ENCODE data around the gene HES3. TPM values are rescaled to one million over a fixed set of nuclear protein-coding genes. Genes with fewer than 3 reads are reported as not detected.

The HES3 gene
- total RNA-seq: not detected
- long read RNA-seq: 0 reads

DNA sequence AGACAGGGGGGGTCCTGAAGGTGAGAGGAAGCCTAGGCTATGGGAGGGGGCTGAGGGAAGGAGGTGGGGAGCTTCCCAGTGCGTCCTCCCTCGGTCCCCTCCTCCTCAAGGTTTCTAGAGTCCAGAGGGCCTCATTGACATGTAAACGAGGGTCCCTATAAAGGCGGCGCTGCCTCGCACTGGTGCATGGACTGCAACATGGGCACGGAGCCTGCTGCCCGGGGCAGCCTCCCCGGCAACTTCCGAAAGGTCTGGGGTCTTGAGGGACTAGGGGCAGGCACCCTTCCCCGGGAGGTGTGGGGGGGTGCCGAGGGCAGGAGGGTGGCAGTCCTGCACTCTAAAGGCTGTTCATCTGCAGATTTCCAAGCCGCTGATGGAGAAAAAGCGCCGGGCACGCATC is at the start of gene HES3:
HES3 (plus strand) TSS at position 187 of the 400 bp plus-strand sequence; CDS start at position 374, 187 bp downstream.
- DNase-seq (ENCODE audit: missing footprints) (no peak), ATAC-seq (no peak)
- intact Hi-C loops (cut with DNase I): no loop called here

DNA sequence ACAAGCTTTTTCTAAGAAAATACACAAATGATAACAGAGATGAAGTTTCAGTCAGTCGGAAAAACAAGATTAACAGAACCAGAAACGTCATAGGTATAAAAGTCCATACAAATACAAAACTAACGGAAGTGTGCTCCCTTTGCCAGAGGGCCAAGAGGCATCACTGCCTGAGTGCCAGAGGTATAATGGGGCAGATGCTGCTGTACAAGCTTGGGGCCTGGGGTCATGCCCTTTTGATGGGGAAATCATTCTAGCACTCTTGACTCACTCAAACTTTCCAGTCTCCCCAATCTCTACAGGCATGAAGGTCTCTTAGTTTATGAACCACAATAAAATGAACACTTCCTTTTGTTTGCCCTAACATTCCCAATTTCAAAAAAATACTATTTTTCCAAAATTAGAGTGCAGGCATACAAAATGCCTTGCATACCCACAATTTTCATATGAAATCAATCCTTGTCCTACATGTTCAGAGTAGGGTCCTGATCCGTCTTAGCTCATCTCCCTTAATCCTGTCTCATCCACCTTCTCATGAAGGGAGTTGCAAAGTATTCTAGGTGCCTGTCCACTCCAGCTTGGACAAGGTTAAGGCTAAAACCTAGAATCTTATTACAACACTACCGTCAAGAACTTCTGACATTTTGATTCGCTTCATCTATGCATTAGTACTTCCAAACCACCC is 46.1 kb upstream of the HES3 start:
- ATAC-seq (no peak), DNase-seq (ENCODE audit: missing footprints) (no peak)
- intact Hi-C loops (cut with DNase I): loop anchor here (5.0 kb wide), 1 partner anchor 39 kb away; the partner anchor contains the start of gene ICMT

DNA sequence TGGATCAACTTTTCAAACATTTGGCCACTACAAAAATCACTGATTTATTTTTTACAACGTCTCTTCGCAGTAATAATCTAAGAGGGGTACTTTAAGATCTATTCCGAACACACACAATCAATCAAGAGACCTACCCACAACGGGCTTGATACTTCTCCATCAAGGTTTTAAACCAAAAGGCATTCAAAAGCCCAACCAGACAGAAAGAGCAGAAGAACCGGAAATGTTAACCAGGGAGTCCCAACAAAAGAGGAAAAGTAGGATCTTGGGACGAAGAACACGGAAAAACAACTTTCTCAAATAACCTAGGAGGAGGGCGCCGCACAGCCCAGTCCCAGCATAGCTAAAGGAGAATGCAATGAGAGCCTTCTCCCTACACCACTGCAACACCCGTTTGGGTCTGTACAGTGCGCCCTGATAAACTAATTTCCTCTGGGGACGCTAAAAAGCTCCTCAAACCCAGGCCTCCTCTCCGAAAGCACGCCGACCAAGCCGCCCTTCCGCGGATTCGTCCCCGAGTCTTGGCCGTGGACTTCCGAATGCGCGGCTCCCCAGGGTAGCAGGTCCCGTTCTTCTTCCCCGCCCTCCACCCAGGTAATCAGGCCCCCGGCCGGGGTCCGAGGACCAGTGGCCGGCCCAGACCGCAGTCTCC is 45.2 kb upstream of the HES3 start:
- ATAC-seq: no peak
- DNase-seq (ENCODE audit: missing footprints): no peak
- intact Hi-C loops (cut with DNase I): loop anchor here (5.0 kb wide), 1 partner anchor 39 kb away; the partner anchor contains the start of gene ICMT

GRCh38 chr1:6199298-6200187 is 44.4 kb upstream of the HES3 start, which contains the start of gene RPL22:
TSS of gene RPL22 (minus strand) at chr1:6199595. CDS start at chr1:6199573, 22 bp downstream.
- ATAC-seq (peak; percentile 98), DNase-seq (ENCODE audit: missing footprints) (peak; percentile 99)
- intact Hi-C loops (cut with DNase I): loop anchor here (5.0 kb wide), 1 partner anchor 38 kb away; the partner anchor contains the start of gene ICMT

DNA sequence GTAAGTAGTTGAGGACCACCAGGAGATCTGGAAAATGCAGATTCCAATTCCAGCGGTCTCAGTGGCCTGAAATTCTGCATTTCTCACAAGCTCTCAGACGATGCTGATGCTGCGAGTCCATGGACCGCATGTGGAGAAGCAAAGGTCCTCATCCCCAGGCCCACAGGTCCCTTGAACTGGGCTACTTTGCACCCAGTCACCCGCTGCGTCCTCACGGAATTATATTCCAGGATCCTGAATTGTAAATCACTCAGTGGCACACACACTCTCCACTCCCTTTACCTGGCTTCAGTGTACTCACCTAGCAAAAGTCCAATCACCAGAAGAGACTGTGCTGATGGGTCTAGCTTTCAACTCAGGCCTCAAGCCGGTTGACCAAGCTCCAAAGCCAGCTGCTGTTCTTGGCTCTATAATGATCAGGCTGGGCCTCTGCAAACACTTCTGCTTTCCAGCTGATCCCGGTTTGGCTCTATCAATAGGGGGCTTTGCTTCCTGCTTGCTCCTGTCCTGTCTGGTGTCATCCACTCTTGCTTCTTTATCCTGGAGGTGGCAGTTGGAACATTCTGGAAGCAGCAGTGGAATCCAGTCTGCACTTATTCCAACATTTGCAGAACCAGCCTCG is 43.7 kb upstream of the HES3 start:
- DNase-seq (ENCODE audit: missing footprints) (peak; percentile 39), ATAC-seq (no peak)
- intact Hi-C loops (cut with DNase I): no loop called here

- ATAC-seq (no peak), DNase-seq (ENCODE audit: missing footprints) (no peak)
- intact Hi-C loops (cut with DNase I): no loop called here
Measured at GRCh38 chr1:6202256-6202655, 41.7 kb upstream of the HES3 start.

DNA sequence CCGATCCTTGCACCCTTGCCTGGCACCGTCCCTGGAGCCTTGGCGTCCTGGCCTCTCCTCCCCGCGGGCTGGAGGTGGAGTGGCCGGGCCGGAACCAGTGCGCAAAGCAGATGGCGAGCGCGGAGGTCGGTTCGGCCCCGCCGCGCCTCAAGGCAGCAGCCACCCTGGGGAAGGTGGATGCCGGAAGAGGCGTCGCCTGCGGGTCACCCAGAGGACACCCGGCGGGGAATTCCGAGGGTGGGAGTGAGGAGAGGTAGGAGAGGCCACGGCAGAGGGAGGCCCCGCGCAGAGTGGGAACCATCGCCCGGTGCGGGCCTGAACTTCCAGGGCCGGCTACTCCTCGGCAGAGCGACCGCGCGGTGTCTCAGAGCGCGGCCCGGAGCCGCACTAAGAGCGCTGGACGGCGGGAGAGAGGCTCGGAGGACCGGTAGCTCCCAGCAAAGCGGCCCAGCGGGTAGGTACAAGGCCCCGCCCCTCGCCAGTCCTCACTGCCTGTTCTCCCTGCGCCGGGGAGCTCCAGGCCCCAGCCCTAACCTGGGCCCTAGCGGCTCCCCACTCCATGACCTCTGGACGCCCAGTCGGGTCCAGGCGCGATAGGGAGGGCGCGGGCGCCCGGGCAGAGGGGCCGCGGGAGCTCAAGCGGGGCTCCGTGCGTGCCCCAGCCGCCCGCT is 38.0 kb upstream of the HES3 start, which contains the start of gene RNF207:
RNF207 (plus strand) TSS at position 271 of the 671 bp plus-strand sequence. CDS start 417 bp downstream, outside the sequence.
- peak; percentile 75 for DNase-seq (ENCODE audit: missing footprints)
- intact Hi-C loops (cut with DNase I): loop anchor here (1.0 to 5.0 kb wide), 4 partner anchors 17 to 214 kb away; partner anchors contain the start of gene NPHP4
- peak; percentile 65 for ATAC-seq

DNA sequence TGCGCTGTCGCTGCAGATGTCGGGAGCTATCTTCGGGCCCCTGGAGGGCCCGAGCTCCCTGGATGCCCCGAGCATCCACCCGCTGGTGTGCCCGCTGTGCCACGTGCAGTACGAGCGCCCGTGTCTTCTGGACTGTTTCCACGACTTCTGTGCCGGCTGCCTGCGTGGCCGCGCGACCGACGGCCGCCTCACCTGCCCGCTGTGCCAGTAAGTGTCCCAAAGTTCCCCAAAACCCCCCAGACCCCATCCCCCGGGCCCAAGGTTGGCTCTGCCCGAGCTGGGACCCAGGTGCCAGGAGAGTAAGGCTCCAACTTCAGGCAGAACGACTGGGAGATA is 37.5 kb upstream of the HES3 start:
- intact Hi-C loops (cut with DNase I): loop anchor here (2.0 to 5.0 kb wide), 3 partner anchors 16 to 214 kb away; partner anchors contain the start of gene NPHP4
- peak; percentile 3 for ATAC-seq
- DNase-seq (ENCODE audit: missing footprints): no peak

DNA sequence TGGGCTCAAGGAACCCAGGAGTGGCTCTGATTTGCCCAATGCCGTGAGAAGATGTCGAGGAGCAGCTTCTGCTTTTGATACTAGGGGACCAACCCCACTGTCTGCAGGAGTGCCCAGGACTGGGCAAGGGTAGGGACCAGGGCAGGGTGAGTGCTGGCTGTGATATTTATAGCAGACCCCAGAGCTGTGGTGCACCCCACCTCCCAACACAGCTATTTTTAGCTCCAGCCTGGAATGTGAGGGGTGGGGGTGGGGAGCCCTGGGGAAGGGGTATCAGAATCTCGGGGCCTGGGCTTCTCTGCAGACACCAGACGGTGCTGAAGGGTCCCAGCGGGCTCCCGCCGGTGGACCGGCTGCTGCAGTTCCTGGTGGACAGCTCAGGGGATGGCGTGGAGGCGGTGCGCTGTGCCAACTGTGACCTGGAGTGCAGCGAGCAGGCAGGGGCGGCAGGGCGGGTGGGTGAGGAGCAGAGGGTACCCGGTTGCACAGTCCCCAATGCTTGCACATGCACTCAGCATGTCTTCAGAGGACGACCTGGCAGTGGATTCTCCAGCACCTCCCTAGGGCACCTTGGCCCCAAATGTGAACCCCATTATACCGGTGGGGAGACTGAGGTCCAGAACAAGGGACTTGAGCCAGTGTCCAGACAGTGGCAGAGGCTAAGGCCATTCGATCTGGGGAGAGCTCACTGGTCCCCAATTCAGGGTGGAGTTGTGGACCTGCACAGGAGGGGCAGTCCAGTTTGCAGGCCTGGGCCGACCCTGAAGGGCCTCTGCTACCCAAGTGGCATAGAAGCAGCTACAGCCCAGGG is 36.7 kb upstream of the HES3 start:
- intact Hi-C loops (cut with DNase I): loop anchor here (2.0 to 5.0 kb wide), 3 partner anchors 16 to 215 kb away; partner anchors contain the start of gene NPHP4

DNA sequence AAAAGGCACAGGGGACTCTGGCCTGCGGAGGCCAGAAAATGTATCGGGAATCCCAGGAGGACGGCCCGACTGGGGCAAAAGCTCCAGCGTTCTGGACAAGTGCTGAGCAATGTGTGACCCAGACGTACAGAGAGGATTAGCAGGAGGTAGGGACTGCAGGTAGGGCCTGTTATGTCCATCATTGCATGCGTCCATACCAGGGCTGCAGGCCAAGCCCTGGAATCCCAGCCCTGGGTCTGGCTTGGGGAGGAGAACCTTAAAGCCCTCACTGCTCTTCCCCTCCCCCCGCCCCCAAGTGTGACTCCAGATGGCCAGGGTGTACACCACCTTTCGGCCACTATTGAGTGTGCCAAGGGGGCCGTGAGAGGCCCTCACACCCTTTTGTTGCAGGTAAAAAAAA is 36.1 kb upstream of the HES3 start:
- no peak for DNase-seq (ENCODE audit: missing footprints)
- intact Hi-C loops (cut with DNase I): loop anchor here (2.0 to 5.0 kb wide), 3 partner anchors 15 to 216 kb away; partner anchors contain the start of gene NPHP4
- ATAC-seq: no peak

More for the DNA sequence above, 36.7 kb upstream of the HES3 start:
- ATAC-seq (peak; percentile 44), DNase-seq (ENCODE audit: missing footprints) (no peak)

DNA sequence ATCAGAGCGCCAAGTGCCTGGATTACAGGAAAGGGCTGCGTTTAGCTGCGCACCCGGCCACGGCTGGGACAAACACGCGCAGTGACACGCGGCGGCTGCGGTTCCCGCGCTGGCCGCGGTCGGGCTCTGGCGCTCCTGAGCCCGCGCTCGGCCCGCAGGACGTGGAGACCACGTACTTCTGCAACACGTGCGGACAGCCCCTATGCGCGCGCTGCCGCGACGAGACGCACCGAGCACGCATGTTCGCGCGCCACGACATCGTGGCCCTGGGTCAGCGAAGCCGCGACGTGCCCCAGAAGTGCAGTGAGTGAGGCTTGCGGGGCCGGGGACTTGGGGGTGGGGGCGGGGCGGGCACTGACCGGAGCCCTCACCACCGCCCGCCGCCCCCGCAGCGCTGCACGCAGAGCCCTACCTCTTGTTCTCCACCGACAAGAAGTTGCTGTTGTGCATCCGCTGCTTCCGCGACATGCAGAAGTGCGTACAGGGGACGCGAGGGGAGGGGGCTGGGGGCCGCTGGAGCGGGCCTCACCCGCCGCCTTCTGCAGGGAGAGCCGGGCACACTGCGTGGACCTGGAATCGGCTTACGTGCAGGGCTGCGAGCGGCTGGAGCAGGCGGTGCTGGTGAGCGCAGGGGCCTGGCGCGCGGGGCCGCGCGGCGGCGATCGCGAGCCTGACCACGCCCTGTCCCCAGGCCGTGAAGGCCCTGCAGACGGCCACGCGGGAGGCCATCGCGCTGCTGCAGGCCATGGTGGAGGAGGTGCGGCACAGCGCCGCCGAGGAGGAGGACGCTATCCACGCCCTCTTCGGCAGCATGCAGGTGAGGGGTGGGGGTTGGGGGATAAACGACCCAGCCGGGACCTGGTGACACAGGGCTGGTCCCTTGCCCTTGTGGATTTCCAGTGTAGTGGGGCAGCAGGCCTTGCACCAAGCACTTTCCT is 35.0 kb upstream of the HES3 start:
- ATAC-seq (peak; percentile 43), DNase-seq (ENCODE audit: missing footprints) (peak; percentile 81)
- intact Hi-C loops (cut with DNase I): loop anchor here (1.0 to 5.0 kb wide), 3 partner anchors 26 to 217 kb away; partner anchors contain the start of genes ICMT and NPHP4

DNA sequence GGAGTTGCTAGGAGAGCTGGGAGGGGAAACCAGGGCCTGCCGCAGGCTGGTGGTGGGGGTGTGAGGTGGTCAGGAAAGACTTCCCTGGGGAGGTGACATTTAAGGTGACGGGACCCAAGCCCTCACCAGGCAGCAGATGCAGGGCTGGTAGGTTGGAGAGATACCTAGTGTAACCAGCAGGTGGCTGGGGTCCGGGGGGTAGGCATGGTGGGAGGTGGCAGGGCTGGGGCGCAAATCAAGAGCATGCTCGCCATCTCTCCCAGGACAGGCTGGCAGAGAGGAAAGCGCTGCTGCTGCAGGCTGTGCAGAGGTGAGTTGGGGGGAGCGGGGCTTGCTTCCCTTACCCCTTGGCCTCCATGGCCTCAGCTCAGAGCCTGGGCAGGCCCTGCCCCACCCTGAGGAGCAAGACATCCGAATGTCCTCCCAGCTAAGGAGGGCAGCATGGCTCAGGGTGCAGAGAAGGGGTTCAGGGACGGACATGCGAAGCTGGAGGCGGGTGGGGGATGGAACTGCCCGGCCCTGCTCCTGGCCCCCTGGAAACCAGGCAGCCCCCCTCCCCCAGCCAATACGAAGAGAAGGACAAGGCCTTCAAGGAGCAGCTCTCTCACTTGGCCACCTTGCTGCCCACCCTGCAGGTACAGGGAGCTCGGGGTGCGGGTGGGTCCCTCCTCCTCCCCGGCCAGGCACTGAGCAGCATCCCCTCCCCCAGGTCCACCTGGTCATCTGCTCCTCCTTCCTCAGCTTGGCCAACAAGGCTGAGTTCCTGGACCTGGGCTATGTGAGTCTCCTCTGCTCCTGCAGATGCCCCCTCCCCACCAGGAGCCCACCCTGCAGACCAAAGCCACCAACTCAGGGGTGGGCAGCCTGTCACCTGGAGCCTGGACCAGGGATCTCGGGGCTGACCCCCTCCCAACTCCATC is 34.1 kb upstream of the HES3 start:
- no peak for ATAC-seq
- no peak for DNase-seq (ENCODE audit: missing footprints)
- intact Hi-C loops (cut with DNase I): loop anchor here (1.0 to 5.0 kb wide), 3 partner anchors 25 to 218 kb away; partner anchors contain the start of genes ICMT and NPHP4

DNA sequence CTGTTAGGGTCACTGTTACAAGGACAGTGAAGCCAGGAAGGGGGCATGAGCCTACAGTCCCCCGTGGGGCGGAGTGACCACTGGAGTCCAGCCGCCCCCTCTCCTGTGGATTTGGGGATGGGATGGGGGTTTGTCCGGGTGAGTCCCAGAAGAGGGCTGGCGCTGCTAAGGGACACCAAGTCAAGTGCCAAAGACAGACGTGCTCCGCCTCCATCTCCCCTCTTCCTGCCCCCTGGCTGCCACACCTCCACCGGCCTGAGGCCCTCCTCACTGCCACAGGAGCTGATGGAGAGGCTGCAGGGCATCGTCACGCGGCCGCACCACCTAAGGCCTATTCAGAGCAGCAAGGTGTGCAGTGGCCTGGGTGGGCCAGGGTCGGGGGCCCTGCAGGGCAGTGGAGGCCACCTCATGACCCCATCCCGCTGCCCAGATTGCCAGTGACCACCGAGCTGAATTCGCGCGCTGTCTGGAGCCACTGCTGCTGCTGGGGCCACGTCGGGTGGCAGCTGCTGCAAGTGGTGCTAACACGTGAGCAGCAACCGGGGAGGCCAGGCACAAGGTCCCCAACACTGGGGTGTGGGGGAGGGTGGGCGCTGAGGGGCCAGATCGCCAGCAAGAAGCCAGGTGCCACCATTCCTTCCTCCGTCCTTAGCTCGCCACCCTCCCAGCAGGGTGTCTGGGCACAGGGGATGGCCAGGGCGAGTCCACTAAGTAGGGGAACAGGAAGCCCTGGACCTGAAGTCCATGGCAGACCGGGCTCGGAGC is 33.2 kb upstream of the HES3 start:
- no peak for ATAC-seq
- DNase-seq (ENCODE audit: missing footprints): no peak
- intact Hi-C loops (cut with DNase I): no loop called here

DNA sequence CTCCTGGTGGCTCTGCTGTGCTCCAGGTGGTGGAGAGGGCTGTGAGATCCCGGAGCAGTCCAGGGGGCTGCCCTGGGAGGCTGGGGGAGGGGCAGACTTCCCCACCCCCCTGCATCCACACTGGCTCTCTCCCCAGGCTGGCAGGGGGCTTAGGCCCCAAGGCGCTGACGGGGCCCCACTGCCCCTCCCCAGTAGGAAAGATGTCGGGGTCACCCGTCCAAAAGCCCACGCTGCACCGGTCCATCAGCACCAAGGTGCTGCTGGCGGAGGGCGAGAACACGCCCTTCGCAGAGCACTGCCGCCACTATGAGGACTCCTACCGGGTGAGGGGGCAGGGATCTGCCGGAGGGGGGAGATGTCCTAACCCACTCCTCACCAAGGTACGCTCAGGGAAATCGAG is 32.2 kb upstream of the HES3 start:
- intact Hi-C loops (cut with DNase I): no loop called here
- ATAC-seq (no peak), DNase-seq (ENCODE audit: missing footprints) (no peak)

Measured in Right ventricle myocardium inferior (tissue), 1 donor.